Stimulated activated CD8-positive, alpha-beta memory T cell treated with anti-CD3 and anti-CD28 coated beads, Interleukin-4, amount 100 ng/mL, for 24 hours (primary cell): ENCODE data around the gene SLC17A9.

Experiments used
- DNase-seq: peaks from one replicate; pipeline ENCODE4 v3.0.0-alpha.2; 2020; ENCODE audit warnings: low read depth

Gene SLC17A9

GRCh38 chr20:62982124-62983075 lies 29.9 kb downstream of the SLC17A9 start:
- no peak for DNase-seq

GRCh38 chr20:62983210-62983609 lies 30.7 kb downstream of the SLC17A9 start:
- no peak for DNase-seq

GRCh38 chr20:62984666-62985443 lies 32.3 kb downstream of the SLC17A9 start:
- DNase-seq = no peak

- DNase-seq = no peak
Observed at GRCh38 chr20:62985444-62985778, 32.9 kb downstream of the SLC17A9 start.

GRCh38 chr20:62986257-62986800 lies 33.8 kb downstream of the SLC17A9 start:
- no peak for DNase-seq

GRCh38 chr20:62987114-62987513 lies 34.6 kb downstream of the SLC17A9 start:
- no peak for DNase-seq

- DNase-seq = no peak
Observed at GRCh38 chr20:62989201-62989601, 36.7 kb downstream of the SLC17A9 start.

GRCh38 chr20:62990306-62990825 lies 37.9 kb downstream of the SLC17A9 start:
- no peak for DNase-seq

- DNase-seq = no peak
Observed at GRCh38 chr20:62991196-62991807, 38.8 kb downstream of the SLC17A9 start.

GRCh38 chr20:62991863-62992262 lies 39.4 kb downstream of the SLC17A9 start:
- no peak for DNase-seq

- DNase-seq = no peak
Observed at GRCh38 chr20:62993856-62994494, 41.5 kb downstream of the SLC17A9 start.

GRCh38 chr20:62994869-62995281 lies 42.4 kb downstream of the SLC17A9 start:
- no peak for DNase-seq

GRCh38 chr20:62995481-62995880 lies 43.0 kb downstream of the SLC17A9 start:
- DNase-seq = no peak

GRCh38 chr20:62995898-62996595 lies 43.5 kb downstream of the SLC17A9 start:
- DNase-seq = no peak

- no peak for DNase-seq
Observed at GRCh38 chr20:62996596-62996982, 44.1 kb downstream of the SLC17A9 start.

GRCh38 chr20:62997417-62998035 lies 45.0 kb downstream of the SLC17A9 start:
- no peak for DNase-seq

GRCh38 chr20:62998449-62998848 lies 45.9 kb downstream of the SLC17A9 start:
- no peak for DNase-seq

GRCh38 chr20:62999580-62999979 lies 47.1 kb downstream of the SLC17A9 start:
- DNase-seq = no peak

GRCh38 chr20:63000036-63000435 lies 47.5 kb downstream of the SLC17A9 start:
- DNase-seq = no peak

GRCh38 chr20:63000958-63001357 lies 48.4 kb downstream of the SLC17A9 start:
- no peak for DNase-seq

GRCh38 chr20:63002511-63002910 lies 50.0 kb downstream of the SLC17A9 start:
- DNase-seq = no peak
